GM21737 (cell line): ENCODE results near the gene ZFYVE1.
"Not testable (repeated sequence)": the region's sequence is repeated elsewhere in the genome, so short reads cannot be mapped to it uniquely, and the experiment has no call there.

Experiments
- ATAC-seq: cut with Tn5 transposase; IDR thresholded peaks from one replicate; pipeline ENCODE4 v1.9.1; 2021; ENCODE audit warnings: mild to moderate bottlenecking, moderate library complexity; ENCODE audit not compliant: unreplicated experiment

ZFYVE1 gene, protein sequence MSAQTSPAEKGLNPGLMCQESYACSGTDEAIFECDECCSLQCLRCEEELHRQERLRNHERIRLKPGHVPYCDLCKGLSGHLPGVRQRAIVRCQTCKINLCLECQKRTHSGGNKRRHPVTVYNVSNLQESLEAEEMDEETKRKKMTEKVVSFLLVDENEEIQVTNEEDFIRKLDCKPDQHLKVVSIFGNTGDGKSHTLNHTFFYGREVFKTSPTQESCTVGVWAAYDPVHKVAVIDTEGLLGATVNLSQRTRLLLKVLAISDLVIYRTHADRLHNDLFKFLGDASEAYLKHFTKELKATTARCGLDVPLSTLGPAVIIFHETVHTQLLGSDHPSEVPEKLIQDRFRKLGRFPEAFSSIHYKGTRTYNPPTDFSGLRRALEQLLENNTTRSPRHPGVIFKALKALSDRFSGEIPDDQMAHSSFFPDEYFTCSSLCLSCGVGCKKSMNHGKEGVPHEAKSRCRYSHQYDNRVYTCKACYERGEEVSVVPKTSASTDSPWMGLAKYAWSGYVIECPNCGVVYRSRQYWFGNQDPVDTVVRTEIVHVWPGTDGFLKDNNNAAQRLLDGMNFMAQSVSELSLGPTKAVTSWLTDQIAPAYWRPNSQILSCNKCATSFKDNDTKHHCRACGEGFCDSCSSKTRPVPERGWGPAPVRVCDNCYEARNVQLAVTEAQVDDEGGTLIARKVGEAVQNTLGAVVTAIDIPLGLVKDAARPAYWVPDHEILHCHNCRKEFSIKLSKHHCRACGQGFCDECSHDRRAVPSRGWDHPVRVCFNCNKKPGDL

GRCh38 chr14:73026845-73027542 lies at the start of gene ZFYVE1:
ZFYVE1 (minus strand) TSS chr14:73027106; CDS start chr14:73024508, 2,598 bp downstream.
- peak; percentile 97 for ATAC-seq

- ATAC-seq = no peak
Observed at GRCh38 chr14:73069585-73069984, 42.7 kb upstream of the ZFYVE1 start.

- peak; percentile 19 for ATAC-seq
Observed at GRCh38 chr14:73058922-73059673, 32.2 kb upstream of the ZFYVE1 start.

GRCh38 chr14:73058224-73058921 lies 31.5 kb upstream of the ZFYVE1 start, which contains the start of gene RBM25:
RBM25 (plus strand) TSS chr14:73058534; CDS start chr14:73071642, 13,108 bp downstream.
- ATAC-seq = peak; percentile 87

- no peak for ATAC-seq
Observed at GRCh38 chr14:73057944-73058223, 31.0 kb upstream of the ZFYVE1 start.

DNA sequence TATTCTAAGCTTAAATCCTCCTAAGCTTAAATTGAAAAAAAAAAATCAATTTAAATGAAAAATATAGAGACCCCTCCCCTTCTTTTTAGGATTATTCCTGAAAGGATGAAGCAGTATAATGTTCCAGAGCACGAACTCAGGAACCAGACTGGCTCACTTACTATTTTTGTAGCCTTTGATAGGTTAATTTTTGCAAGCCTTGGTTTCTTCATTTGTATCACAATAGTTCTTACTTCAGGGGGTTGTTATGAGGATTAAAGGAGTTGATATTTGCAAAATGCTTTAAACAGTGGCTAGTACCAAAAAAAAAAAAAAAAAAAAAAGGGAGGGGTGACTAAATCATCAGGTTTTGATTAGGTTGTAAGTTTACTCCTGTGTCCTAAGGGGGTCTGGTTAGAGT lies 28.3 kb upstream of the ZFYVE1 start:
- no peak for ATAC-seq

DNA sequence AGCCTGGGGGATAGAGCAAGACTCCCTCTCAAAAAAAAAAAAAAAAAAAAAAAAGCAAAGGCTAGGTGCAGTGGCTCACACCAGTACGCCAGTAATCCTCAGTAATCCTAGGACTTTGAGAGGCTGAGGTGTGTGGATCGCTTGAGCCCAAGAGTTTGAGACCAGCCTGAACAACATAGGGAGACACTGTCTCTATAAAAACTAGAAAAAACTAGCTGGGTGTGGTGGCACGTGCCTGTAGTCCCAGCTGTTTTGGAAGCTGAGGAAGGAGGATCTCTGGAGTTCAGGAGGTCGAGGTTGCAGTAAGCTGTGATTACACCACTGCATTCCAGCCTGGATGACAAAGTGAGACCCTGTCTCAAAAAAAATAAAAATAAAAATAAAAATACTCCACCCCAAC lies 22.5 kb upstream of the ZFYVE1 start:
- ATAC-seq = no peak

- ATAC-seq = no peak
Observed at GRCh38 chr14:73047808-73048207, 20.9 kb upstream of the ZFYVE1 start.

DNA sequence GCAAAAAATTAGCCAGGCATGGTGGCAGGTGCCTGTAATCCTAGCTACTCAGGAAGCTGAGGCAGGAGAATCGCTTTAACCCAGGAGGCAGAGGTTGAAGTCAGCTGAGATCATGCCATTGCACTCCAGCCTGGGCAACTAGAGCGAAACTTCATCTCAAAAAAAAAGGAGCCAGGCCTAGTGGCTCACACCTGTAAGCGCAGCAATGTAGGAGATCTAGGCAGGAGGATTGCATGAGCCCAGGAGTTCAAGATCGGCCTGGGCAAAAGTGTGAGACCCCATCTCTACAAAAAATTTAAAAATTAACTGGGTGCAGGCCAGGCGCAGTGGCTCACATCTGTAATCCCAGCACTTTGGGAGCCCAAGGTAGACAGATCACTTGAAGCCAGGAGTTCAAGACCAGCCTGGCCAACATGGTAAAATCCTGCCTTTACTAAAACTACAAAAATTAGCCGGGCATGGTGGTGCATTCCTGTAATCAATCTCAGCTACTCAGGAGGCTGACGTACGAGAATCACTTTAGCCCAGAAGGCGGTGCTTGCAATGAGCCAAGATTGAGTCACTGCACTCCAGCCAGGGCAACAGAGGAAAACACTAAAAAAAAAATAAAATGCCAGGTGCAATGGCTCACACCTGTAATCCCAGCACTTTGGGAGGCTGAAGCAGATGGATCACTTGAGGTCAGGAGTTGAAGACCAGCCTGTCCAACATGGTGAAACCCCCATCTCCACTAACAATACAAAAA lies 10.0 kb upstream of the ZFYVE1 start:
- not testable (repeated sequence) for ATAC-seq

DNA sequence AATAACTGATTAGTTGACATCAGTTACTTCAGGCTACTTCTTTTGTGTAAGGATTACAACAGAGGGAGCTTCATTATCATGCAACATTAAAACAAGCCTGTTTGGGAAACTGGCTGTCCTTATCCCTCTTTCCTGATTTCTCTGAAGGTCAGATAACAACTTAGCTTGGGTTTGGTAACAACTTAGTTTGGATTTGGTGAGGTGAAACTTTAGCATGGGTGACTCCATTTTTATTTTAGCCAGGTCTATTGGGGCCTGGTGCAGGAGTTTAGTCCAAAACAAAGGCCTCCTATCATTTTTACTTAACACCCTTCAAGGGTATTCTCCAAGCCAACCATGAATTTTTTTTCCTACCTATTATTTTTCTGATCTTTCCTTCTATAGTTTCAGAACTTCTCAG lies 1.1 kb upstream of the ZFYVE1 start:
- no peak for ATAC-seq

- no peak for ATAC-seq
Observed at GRCh38 chr14:73027546-73027945, 640 bp upstream of the ZFYVE1 start.

DNA sequence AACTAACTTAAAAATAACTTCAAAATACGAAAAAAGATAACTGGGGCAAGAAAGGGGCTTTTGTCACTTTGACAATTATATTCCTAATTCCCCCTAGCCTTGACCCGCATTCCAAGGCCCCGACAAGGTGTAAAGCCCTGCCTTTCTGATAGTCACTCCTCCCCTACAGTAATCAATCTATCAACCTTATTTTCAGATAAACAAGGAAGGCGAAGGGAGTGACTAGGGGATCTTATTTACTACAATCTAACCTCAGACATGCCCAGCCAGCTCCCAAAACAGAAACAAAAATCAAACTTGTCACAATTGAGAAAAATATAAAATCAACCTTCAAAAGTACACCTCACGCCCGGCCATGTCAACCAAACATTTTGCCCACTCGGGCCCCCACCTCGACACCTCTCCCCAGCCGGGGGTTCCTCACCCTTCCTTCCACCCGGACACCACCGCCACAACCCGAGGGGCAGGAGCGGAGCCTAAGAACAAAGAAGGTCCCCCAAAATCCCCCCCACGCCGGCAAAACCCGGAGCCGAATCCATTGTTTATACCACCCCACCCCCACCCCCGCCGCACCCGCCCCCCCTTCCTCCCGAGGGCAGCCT lies 562 bp downstream of the ZFYVE1 start:
- no peak for ATAC-seq

DNA sequence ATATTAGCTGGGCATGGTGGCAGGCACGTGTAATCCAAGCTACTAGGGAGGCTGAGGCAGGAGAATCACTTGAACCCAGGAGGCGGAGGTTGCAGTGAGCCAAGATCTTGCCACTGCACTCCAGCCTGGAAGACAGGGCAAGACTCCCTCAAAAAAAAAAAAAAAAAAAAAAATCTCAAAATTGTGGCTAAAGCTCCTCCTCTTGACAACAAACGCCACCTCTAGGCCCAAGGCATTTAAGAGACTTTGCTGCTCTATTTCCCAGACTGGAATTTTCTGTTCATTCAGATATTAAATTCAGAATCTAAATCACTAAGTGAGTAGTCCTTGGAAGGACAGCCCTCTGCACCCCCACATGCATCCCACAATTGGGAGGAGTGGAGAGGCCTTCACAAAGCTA lies 1.4 kb downstream of the ZFYVE1 start:
- no peak for ATAC-seq

GRCh38 chr14:73022051-73022450 lies 4.9 kb downstream of the ZFYVE1 start:
- no peak for ATAC-seq

GRCh38 chr14:73016011-73016410 lies 10.9 kb downstream of the ZFYVE1 start:
- ATAC-seq = not testable (repeated sequence)

GRCh38 chr14:73015552-73015951 lies 11.4 kb downstream of the ZFYVE1 start:
- not testable (repeated sequence) for ATAC-seq

- ATAC-seq = no peak
Observed at GRCh38 chr14:73014105-73014504, 12.8 kb downstream of the ZFYVE1 start.

DNA sequence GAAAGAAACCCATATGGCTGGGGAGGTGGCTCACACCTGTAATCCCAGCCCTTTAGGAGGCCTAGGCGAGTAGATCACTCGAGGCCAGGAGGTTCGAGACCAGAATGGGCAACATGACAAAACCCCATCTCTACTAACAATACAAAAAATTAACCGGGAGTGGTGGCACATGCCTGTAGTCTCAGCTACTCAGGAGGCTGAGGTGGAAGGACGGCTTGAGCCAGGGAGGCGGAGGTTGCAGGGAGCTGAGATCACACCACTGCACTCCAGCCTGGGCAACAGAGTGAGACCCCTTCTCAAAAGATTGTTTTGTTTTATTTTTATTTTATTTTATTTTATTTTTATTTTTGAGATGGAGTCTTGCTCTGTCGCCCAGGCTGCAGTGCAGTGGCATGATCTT lies 15.7 kb downstream of the ZFYVE1 start:
- not testable (repeated sequence) for ATAC-seq

DNA sequence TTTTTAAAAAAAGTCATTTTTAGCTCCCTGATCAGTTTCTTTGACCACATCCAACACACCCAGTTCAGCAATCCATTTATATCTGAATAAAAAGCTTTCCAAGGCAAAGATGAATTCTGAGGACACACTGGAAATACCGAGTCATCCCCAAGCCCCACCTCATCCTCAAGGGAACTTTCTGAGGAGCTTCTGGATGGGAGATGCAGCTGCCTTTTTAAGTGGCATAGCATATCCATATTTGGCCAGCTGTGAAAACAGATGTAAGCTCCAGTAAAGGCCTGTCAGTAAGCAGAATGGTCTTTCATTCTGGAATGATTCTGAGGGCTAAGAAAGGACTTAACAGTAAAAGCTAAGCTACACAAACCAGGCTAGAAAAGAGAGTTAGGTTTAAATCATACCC lies 18.4 kb downstream of the ZFYVE1 start:
- ATAC-seq = no peak
